HepG2 (cell line): ENCODE data around the gene OSBP. TPM values are rescaled to one million over a fixed set of nuclear protein-coding genes. Genes with fewer than 3 reads are reported as not detected.

Source experiments
- ATAC-seq: fragments of 200-7000 bp; cut with Tn5 transposase; 3 replicates; pipeline ENCODE4 v1.9.1; 2020; ENCODE audit warnings: mild to moderate bottlenecking, moderate library complexity
- BruUV-seq: library from RNA; stranded (reverse); fragments of 400-500 nt; replicated peaks from 2 replicates; lab custom pipeline; 2021; lab: Mats Ljungman, UMichigan
- CTCF ChIA-PET: fragments of 300-600 bp; formaldehyde crosslinking; extraction: SDS; loops from one replicate; lab custom pipeline; 2021; ENCODE audit warnings: low total read pairs, inconsistent platforms, low intra/inter-chr PET ratio; lab: Yijun Ruan, JAX
- POLR2A ChIA-PET: fragments of 350-600 bp; sonication (Branson Sonifier 250); formaldehyde crosslinking; loops from one replicate; lab custom pipeline; 2020; ENCODE audit warnings: antibody characterized with exemption, inconsistent platforms; lab: Yijun Ruan, JAX
- DNase-seq: peaks from one replicate; pipeline ENCODE4 v3.0.0-alpha.2; 2015; ENCODE audit warnings: low spot score
- FAIRE-seq: peaks from 3 replicates; lab custom pipeline; 2011; peaks lifted over from hg19 to GRCh38; lab: Jason Lieb, UNC
- H2AFZ ChIP-seq: one replicate; pipeline ENCODE4 v1.6.1; 2011; ENCODE audit warnings: low read length, inconsistent platforms
- H3K27ac ChIP-seq: fragments of 300-600 bp; 3 replicates; pipeline ENCODE4 v1.8.0; 2011; ENCODE audit warnings: mixed run types, mild to moderate bottlenecking, mixed read lengths, low read length, inconsistent platforms; ENCODE audit not compliant: insufficient read depth; ENCODE audit errors: extremely low read length
- H3K27me3 ChIP-seq, 2 experiments: fragments of 200-600 bp in 1 of 2; 2 replicates in 1 of 2; 3 replicates in 1 of 2; pipeline versions ENCODE4 v1.6.0 to v1.8.0; 2011; ENCODE audit warnings: low read length in 2 of 2, mild to moderate bottlenecking in 2 of 2, moderate library complexity in 2 of 2, inconsistent platforms in 1 of 2; ENCODE audit not compliant: insufficient read depth in 2 of 2, control insufficient read depth in 1 of 2
- H3K36me3 ChIP-seq, 2 experiments: fragments of 200-600 bp in 1 of 2; replicated peaks in 1 of 2; 2 replicates in 1 of 2; 3 replicates in 1 of 2; pipeline versions ENCODE4 v1.5.1 to v1.8.0; 2011; ENCODE audit warnings: low read length in 2 of 2, inconsistent platforms in 1 of 2; ENCODE audit not compliant: insufficient read depth in 2 of 2, control insufficient read depth in 1 of 2
- H3K4me1 ChIP-seq: 2 replicates; pipeline ENCODE4 v1.5.1; 2012; ENCODE audit warnings: low read length, inconsistent platforms; ENCODE audit not compliant: insufficient read depth
- H3K4me2 ChIP-seq: 2 replicates; pipeline ENCODE4 v1.6.0; 2011; ENCODE audit warnings: low read depth, low read length, inconsistent platforms
- H3K4me3 ChIP-seq, 3 experiments: fragments of 200-600 bp in 1 of 3; sonication (generic), shearing (Covaris generic) in 1 of 3; replicated peaks in 1 of 3; 2 replicates each; pipeline ENCODE4 v1.5.1; 2011 to 2016; ENCODE audit warnings: low read length in 3 of 3, inconsistent platforms in 2 of 3, low read depth in 2 of 3, mild to moderate bottlenecking in 2 of 3, control low read depth in 1 of 3, mixed read lengths in 1 of 3; ENCODE audit not compliant: insufficient read depth in 1 of 3
- H3K79me2 ChIP-seq: one replicate; pipeline ENCODE4 v1.6.1; 2011; ENCODE audit warnings: low read length, inconsistent platforms; ENCODE audit not compliant: insufficient read depth
- H3K9ac ChIP-seq: 2 replicates; pipeline ENCODE4 v1.6.0; 2011; ENCODE audit warnings: mild to moderate bottlenecking, low read depth, low read length, inconsistent platforms; ENCODE audit not compliant: insufficient read depth
- H3K9me3 ChIP-seq: 2 replicates; pipeline ENCODE4 v1.5.1; 2012; ENCODE audit warnings: mild to moderate bottlenecking, low read length
- H4K20me1 ChIP-seq: 2 replicates; pipeline ENCODE4 v1.6.0; 2011; ENCODE audit warnings: inconsistent platforms, mild to moderate bottlenecking, low read length, moderate library complexity; ENCODE audit not compliant: insufficient read depth
- E2F1 ChIP-seq: sonication (generic); formaldehyde crosslinking; IDR thresholded peaks from 2 replicates; pipeline ENCODE4 v1.5.0; 2020; ENCODE audit warnings: missing genetic modification reagents
- PHF5A ChIP-seq: IDR thresholded peaks from one replicate; pipeline ENCODE4 v1.6.1; 2018; ENCODE audit warnings: low read depth, missing genetic modification reagents; ENCODE audit not compliant: unreplicated experiment
- REXO4 ChIP-seq: sonication (generic); formaldehyde crosslinking; IDR thresholded peaks from 2 replicates; pipeline ENCODE4 v1.8.0; 2022; ENCODE audit warnings: missing genetic modification reagents, mild to moderate bottlenecking, borderline replicate concordance
- RFX5 ChIP-seq: IDR thresholded peaks from 2 replicates; pipeline ENCODE4 v1.6.1; 2011; ENCODE audit warnings: low read depth, low read length, improper control_type of control experiment
- ZNF253 ChIP-seq: sonication (generic); formaldehyde crosslinking; IDR thresholded peaks from 2 replicates; pipeline ENCODE4 v1.8.0; 2022; ENCODE audit warnings: mild to moderate bottlenecking, missing genetic modification reagents, borderline replicate concordance
- ZNF30 ChIP-seq: sonication (generic); formaldehyde crosslinking; IDR thresholded peaks from 2 replicates; pipeline ENCODE4 v1.5.0; 2020; ENCODE audit warnings: mild to moderate bottlenecking, missing genetic modification reagents
- ZNF572 ChIP-seq: sonication (generic); formaldehyde crosslinking; IDR thresholded peaks from 2 replicates; pipeline ENCODE4 v1.5.1; 2020; ENCODE audit warnings: mild to moderate bottlenecking, missing genetic modification reagents
- ZNF605 ChIP-seq: sonication (generic); formaldehyde crosslinking; IDR thresholded peaks from 2 replicates; pipeline ENCODE4 v1.8.0; 2022; ENCODE audit warnings: mild to moderate bottlenecking, missing genetic modification reagents
- ZSCAN30 ChIP-seq: sonication (generic); formaldehyde crosslinking; IDR thresholded peaks from 2 replicates; pipeline ENCODE4 v1.5.0; 2020; ENCODE audit warnings: mild to moderate bottlenecking, missing genetic modification reagents
- WGBS: methylation state at CpG from one replicate; pipeline ENCODE4 v1.1.6; 2017; ENCODE audit warnings: low lambda C conversion rate; 5-methylcytosine and 5-hydroxymethylcytosine counted together
- in situ Hi-C: cut with HindIII; loops from 2 replicates; pipeline ENCODE4 v1.10.0; 2017; ENCODE audit warnings: low pct_unique_long_range_greater_than_20kb; ENCODE audit not compliant: extremely low pct_ligation_motif_present
- intact Hi-C: fragments of 100-400 bp; cut with micrococcal nuclease; formaldehyde crosslinking; loops from one replicate; pipeline ENCODE4 v1.10.0; 2022; ENCODE audit not compliant: unreplicated experiment
- polyA plus RNA-seq, 8 experiments: library from polyadenylated mRNA; depleted of rRNA in 3 of 8; stranded (reverse) in 7 of 8; unstranded in 1 of 8; fragments of >200 nt; fragmentation: Illumina TruSeq in 4 of 8; extraction: Trizol in 4 of 8; gene quantifications; 2 replicates each; pipeline versions ENCODE4 v1.2.1 to v1.2.3, GENCODE V29; 2011 to 2016; ENCODE audit warnings: low read depth in 4 of 8, missing spikeins in 1 of 8, mixed read lengths in 1 of 8; ENCODE audit not compliant: insufficient read depth in 1 of 8
- total RNA-seq, 5 experiments: library from RNA; depleted of rRNA; stranded (reverse); fragments of >200 nt; fragmentation: Illumina TruSeq; extraction: Trizol; gene quantifications; 2 replicates each; pipeline ENCODE4 v1.2.3, GENCODE V29; 2016; ENCODE audit warnings: low read depth in 1 of 5
- TF ChIP-seq, protein P1 (sequence below): sonication (generic); formaldehyde crosslinking; IDR thresholded peaks from 2 replicates; pipeline ENCODE4 v1.5.1; 2020; ENCODE audit warnings: missing genetic modification reagents, mild to moderate bottlenecking, borderline replicate concordance

The OSBP gene
- total and polyA plus RNA-seq, 2 of the 13 experiments (the other 11 are each of a cell fraction or from before 2014, with no cell fraction given), result 12.1 to 13.5 TPM

DNA sequence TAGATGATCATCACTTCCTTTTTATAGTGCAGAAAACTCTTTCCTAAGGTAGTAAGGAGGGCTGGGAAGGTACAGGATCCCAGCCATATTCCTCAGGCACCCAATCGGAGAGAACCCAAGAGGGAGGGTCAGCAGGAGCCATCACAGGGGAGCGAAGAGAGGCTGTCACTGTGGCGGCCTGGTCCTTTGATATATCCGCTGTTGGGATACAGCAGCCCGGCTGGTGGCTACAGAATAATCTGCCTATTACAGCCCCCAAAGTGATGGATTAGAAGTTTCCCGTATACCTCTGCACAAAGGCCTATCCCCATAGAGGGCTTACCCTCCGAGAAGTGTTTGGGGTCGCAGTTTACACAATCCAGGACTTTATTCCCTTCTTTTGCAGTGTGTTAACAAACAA is 55.7 kb downstream of the OSBP start:
- Histone ChIP-seq H3K27ac (no peak overlapping the region), H3K9ac (no peak overlapping the region), H3K4me3 (peak overlapping the region; percentile 86 to 96 (median 92)), H3K9me3 (no peaks in the 10 kb centered on the region), H3K4me2 (peak overlapping the region; percentile 81), H3K27me3 (no peaks in the 10 kb centered on the region; a peak in 1 of 5 replicates), H3K4me1 (peaks cover 42% of the 10 kb centered on the region), H3K79me2 (no peaks in the 10 kb centered on the region), H2AFZ (peak overlapping the region; percentile 39), H4K20me1 (no peaks in the 10 kb centered on the region), H3K36me3 (no peaks in the 10 kb centered on the region)
- ChIA-PET CTCF (no interaction called here), POLR2A (interaction anchor here (1.2 to 1.7 kb wide), 3 partner anchors 10 to 109 kb away, joined by 4 to 8 read pairs (median 6); partner anchors contain the start of genes OSBP and PATL1)
- BruUV-seq, result no TSS peak
- DNase-seq (no peak), FAIRE-seq (no peak), ATAC-seq (peak; percentile 16)
- WGBS, result 12% methylated on average over 8 of the region's 8 CpGs
- intact Hi-C loops, result loop anchor here (1.0 kb wide), 1 partner anchor 10 kb away; no protein-coding TSS in a partner anchor
- TF ChIP-seq RFX5 (0 out of 2 replicates have a peak, but pooled peaks have one; percentile 43), E2F1 (no peak)
- in situ Hi-C loops, result loop anchor here (5.0 kb wide), 1 partner anchor 107 kb away; the partner anchor contains the start of gene PATL1

- no peak for ATAC-seq
- Histone ChIP-seq H3K27ac (peak overlapping the region; percentile 40), H2AFZ (peak overlapping the region; percentile 93), H3K4me3 (peak overlapping the region; percentile 54 to 79 (median 65)), H3K4me2 (peak overlapping the region; percentile 81), H3K79me2 (no peaks in the 10 kb centered on the region), H3K4me1 (peaks cover 48% of the 10 kb centered on the region), H3K27me3 (no peaks in the 10 kb centered on the region; a peak in 1 of 5 replicates), H3K9ac (peak overlapping the region; percentile 68), H3K36me3 (no peaks in the 10 kb centered on the region), H3K9me3 (no peaks in the 10 kb centered on the region), H4K20me1 (no peaks in the 10 kb centered on the region)
- ChIA-PET POLR2A (no interaction called here), CTCF (no interaction called here)
- intact Hi-C loops, result no loop called here
- FAIRE-seq, result no peak
- no TSS peak for BruUV-seq
- in situ Hi-C loops, result loop anchor here (5.0 kb wide), 1 partner anchor 109 kb away; the partner anchor contains the start of gene PATL1
- DNase-seq, result no peak
- WGBS, result 56% methylated on average over 7 of the region's 7 CpGs
- TF ChIP-seq, protein P1, sequence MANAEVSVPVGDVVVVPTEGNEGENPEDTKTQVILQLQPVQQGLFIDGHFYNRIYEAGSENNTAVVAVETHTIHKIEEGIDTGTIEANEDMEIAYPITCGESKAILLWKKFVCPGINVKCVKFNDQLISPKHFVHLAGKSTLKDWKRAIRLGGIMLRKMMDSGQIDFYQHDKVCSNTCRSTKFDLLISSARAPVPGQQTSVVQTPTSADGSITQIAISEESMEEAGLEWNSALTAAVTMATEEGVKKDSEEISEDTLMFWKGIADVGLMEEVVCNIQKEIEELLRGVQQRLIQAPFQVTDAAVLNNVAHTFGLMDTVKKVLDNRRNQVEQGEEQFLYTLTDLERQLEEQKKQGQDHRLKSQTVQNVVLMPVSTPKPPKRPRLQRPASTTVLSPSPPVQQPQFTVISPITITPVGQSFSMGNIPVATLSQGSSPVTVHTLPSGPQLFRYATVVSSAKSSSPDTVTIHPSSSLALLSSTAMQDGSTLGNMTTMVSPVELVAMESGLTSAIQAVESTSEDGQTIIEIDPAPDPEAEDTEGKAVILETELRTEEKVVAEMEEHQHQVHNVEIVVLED (CRISPR knock-in tag), result no peak
- TF ChIP-seq REXO4 (CRISPR knock-in tag) (no peak), ZNF30 (no peak), ZNF572 (CRISPR knock-in tag) (no peak), ZNF605 (CRISPR knock-in tag) (no peak), ZSCAN30 (CRISPR knock-in tag) (no peak), PHF5A (CRISPR knock-in tag) (no peak), ZNF253 (CRISPR knock-in tag) (no peak)
Observed at GRCh38 chr11:59558270-59558643, 57.3 kb downstream of the OSBP start.
